GM12878 (cell line): ENCODE results near the gene ACTN3. TPM values are rescaled to one million over a fixed set of nuclear protein-coding genes. Genes with fewer than 3 reads are reported as not detected.
A peak's percentile ranks its signal among the peaks of the same experiment; 100 is the strongest.

Experiments used
- ASH2L ChIP-seq: fragments of 300-600, 200-600 bp; sonication (generic); IDR thresholded peaks from 2 replicates; pipeline ENCODE4 v1.6.1; 2017; ENCODE audit warnings: low read depth, mild to moderate bottlenecking, borderline replicate concordance
- ATF7 ChIP-seq: fragments of 450-650 bp; IDR thresholded peaks from 2 replicates; pipeline ENCODE4 v1.6.1; 2016; ENCODE audit warnings: low read depth, mild to moderate bottlenecking
- CUX1 ChIP-seq: IDR thresholded peaks from 2 replicates; pipeline ENCODE4 v1.6.1; 2012; ENCODE audit warnings: improper control_type of control experiment, low read depth, low read length; ENCODE audit not compliant: insufficient replicate concordance
- ELK1 ChIP-seq: IDR thresholded peaks from 2 replicates; pipeline ENCODE4 v1.6.1; 2012; ENCODE audit warnings: low read depth, low read length, improper control_type of control experiment
- FOXM1 ChIP-seq: IDR thresholded peaks from 2 replicates; pipeline ENCODE4 v1.6.1; 2012; ENCODE audit warnings: low read depth, mild to moderate bottlenecking, inconsistent platforms, low read length, moderate library complexity
- HCFC1 ChIP-seq: fragments of 150-350 bp; IDR thresholded peaks from 2 replicates; pipeline ENCODE4 v1.6.1; 2014; ENCODE audit warnings: low read length
- KLF5 ChIP-seq: fragments of 450-650 bp; IDR thresholded peaks from 2 replicates; pipeline ENCODE4 v1.6.1; 2014; ENCODE audit warnings: mild to moderate bottlenecking; ENCODE audit not compliant: partially characterized antibody
- NR2F1 ChIP-seq: fragments of 450-650 bp; conservative IDR thresholded peaks from 2 replicates; pipeline ENCODE4 v1.6.1; 2017; ENCODE audit warnings: mild to moderate bottlenecking
- PBX3 ChIP-seq: IDR thresholded peaks from 2 replicates; pipeline ENCODE4 v1.6.1; 2011; ENCODE audit warnings: mild to moderate bottlenecking, low read depth, low read length, moderate library complexity; ENCODE audit not compliant: insufficient replicate concordance
- POLR2A ChIP-seq: IDR thresholded peaks from 2 replicates; pipeline ENCODE4 v1.6.1; 2011; ENCODE audit warnings: low read depth, mild to moderate bottlenecking, low read length
- POLR2AphosphoS2 ChIP-seq: IDR thresholded peaks from 2 replicates; pipeline ENCODE4 v1.6.1; 2011; ENCODE audit warnings: low read depth, mild to moderate bottlenecking, low read length, improper control_type of control experiment, moderate library complexity
- RB1 ChIP-seq: fragments of 450-650 bp; formaldehyde crosslinking; IDR thresholded peaks from 2 replicates; pipeline ENCODE4 v1.6.1; 2017; ENCODE audit warnings: mild to moderate bottlenecking, borderline replicate concordance
- RCOR1 ChIP-seq: conservative IDR thresholded peaks from 2 replicates; pipeline ENCODE4 v1.6.1; 2012; ENCODE audit warnings: low read depth, low read length, improper control_type of control experiment
- RUNX3 ChIP-seq: IDR thresholded peaks from 2 replicates; pipeline ENCODE4 v1.6.1; 2012; ENCODE audit warnings: low read length, inconsistent platforms
- SMAD1 ChIP-seq: fragments of 450-650 bp; IDR thresholded peaks from 2 replicates; pipeline ENCODE4 v1.6.1; 2018; ENCODE audit warnings: mild to moderate bottlenecking, low read depth; ENCODE audit not compliant: partially characterized antibody
- SUZ12 ChIP-seq: fragments of 200-600 bp; sonication (generic); IDR thresholded peaks from one replicate; pipeline ENCODE4 v1.6.1; 2018; ENCODE audit warnings: antibody characterized with exemption, mild to moderate bottlenecking; ENCODE audit not compliant: unreplicated experiment
- TARDBP ChIP-seq: IDR thresholded peaks from 2 replicates; pipeline ENCODE4 v1.6.1; 2016; ENCODE audit warnings: borderline replicate concordance
- YBX1 ChIP-seq: fragments of 450-650 bp; IDR thresholded peaks from 2 replicates; pipeline ENCODE4 v1.6.1; 2016; ENCODE audit warnings: antibody characterized with exemption
- YY1 ChIP-seq: IDR thresholded peaks from 2 replicates; pipeline ENCODE4 v1.6.1; 2011; ENCODE audit warnings: low read depth, mild to moderate bottlenecking, low read length
- ZBTB4 ChIP-seq: fragments of 450-650 bp; formaldehyde crosslinking; IDR thresholded peaks from 2 replicates; pipeline ENCODE4 v1.4.0; 2022; ENCODE audit warnings: mild to moderate bottlenecking, moderate library complexity
- ZNF384 ChIP-seq: IDR thresholded peaks from 2 replicates; pipeline ENCODE4 v1.6.1; 2012; ENCODE audit warnings: low read depth, mild to moderate bottlenecking, low read length, improper control_type of control experiment, borderline replicate concordance
- polyA plus RNA-seq, 11 experiments: library from polyadenylated mRNA; depleted of rRNA in 4 of 11; unstranded in 6 of 11; stranded (reverse) in 5 of 11; fragments of >200 nt; fragmentation: Nextera tagmentation in 4 of 11; fragmentation: Illumina TruSeq in 1 of 11; extraction: Ambion mirVana in 4 of 11; extraction: Trizol in 1 of 11; gene quantifications; 1 replicate in 1 of 11; 2 replicates in 10 of 11; pipeline versions ENCODE4 v1.2.1 to v1.2.3, GENCODE V29; 2011 to 2016; ENCODE audit warnings: inconsistent platforms in 2 of 11, missing spikeins in 2 of 11, low read depth in 1 of 11
- total RNA-seq, 4 experiments: library from RNA; depleted of rRNA in 3 of 4; stranded (reverse); fragments of >200 nt in 3 of 4; fragmentation: Illumina TruSeq in 1 of 4; extraction: Trizol in 1 of 4; gene quantifications; 2 replicates each; pipeline versions ENCODE4 v1.2.1 to v1.2.3, GENCODE V29; 2013 to 2021

The ACTN3 gene
- total and polyA plus RNA-seq, 10 of the 15 experiments (the other 5 are each of a cell fraction or from before 2014, with no cell fraction given): 0.06 to 0.67 (median 0.17) TPM; not detected in 3

- TF ChIP-seq NR2F1 (no peak), POLR2A (peak; percentile 85), ASH2L (no peak), ELK1 (peak; percentile 54; the same call in 1 of the 2 replicates), ZNF384 (no peak), HCFC1 (peak; percentile 82), KLF5 (peak; percentile 35), RUNX3 (no peak), TARDBP (peak; percentile 88; the same call in 1 of the 2 replicates), YBX1 (no peak), YY1 (peak; percentile 99), SUZ12 (no peak), ATF7 (no peak), ZBTB4 (CRISPR knock-in tag) (no peak), CUX1 (no peak), RB1 (peak; percentile 65; the same call in 1 of the 2 replicates), FOXM1 (no peak), SMAD1 (no peak), RCOR1 (no peak), POLR2AphosphoS2 (0 out of 2 replicates have a peak, but pooled peaks have one; percentile 44), PBX3 (no peak)
Observed at GRCh38 chr11:66510271-66510989, 36.3 kb upstream of the ACTN3 start, which contains the start of gene BBS1 (continued).
